Prostate gland (tissue), 2 donors: ENCODE measurements around the gene CCL5. TPM values are rescaled to one million over a fixed set of nuclear protein-coding genes. Genes with fewer than 3 reads are reported as not detected.

Experiments
- DNase-seq: peaks from one replicate; pipeline ENCODE4 v3.0.0-alpha.2; 2019; ENCODE audit warnings: low spot score
- H3K27ac ChIP-seq, 2 donors: fragments of 200-600 bp; sonication (generic); 2 replicates each; pipeline ENCODE4 v1.5.1; 2017 to 2019
- H3K27me3 ChIP-seq: fragments of 200-600 bp; sonication (generic); replicated peaks from 2 replicates; pipeline ENCODE4 v1.5.1; 2019; ENCODE audit not compliant: insufficient read depth
- H3K36me3 ChIP-seq, 2 donors: fragments of 200-600 bp; sonication (generic); 1 replicate in 1 of 2; 2 replicates in 1 of 2; pipeline versions ENCODE4 v1.5.1 to v1.8.1; 2017 to 2019
- H3K4me1 ChIP-seq: fragments of 200-600 bp; sonication (generic); replicated peaks from 2 replicates; pipeline ENCODE4 v1.5.1; 2019
- H3K4me3 ChIP-seq, 2 donors: fragments of 200-600 bp; sonication (generic); 2 replicates each; pipeline ENCODE4 v1.5.1; 2017 to 2019
- H3K9me3 ChIP-seq: fragments of 200-600 bp; sonication (generic); 2 replicates; pipeline ENCODE4 v1.5.1; 2017
- CTCF ChIP-seq, 4 experiments: fragments of 200-600 bp in 2 of 4; fragments of 450-650 bp in 2 of 4; sonication (generic) in 2 of 4; IDR thresholded peaks; 1 replicate in 3 of 4; 2 replicates in 1 of 4; pipeline ENCODE4 v1.5.1; 2016 to 2019; ENCODE audit warnings: antibody characterized with exemption in 4 of 4, mild to moderate bottlenecking in 2 of 4, moderate library complexity in 2 of 4
- POLR2A ChIP-seq: fragments of 450-650 bp; IDR thresholded peaks from one replicate; pipeline ENCODE4 v1.6.1; 2016; ENCODE audit warnings: antibody characterized with exemption, mild to moderate bottlenecking
- POLR2AphosphoS5 ChIP-seq: sonication (generic); formaldehyde crosslinking; IDR thresholded peaks from one replicate; pipeline ENCODE4 v1.6.1; 2017; ENCODE audit warnings: antibody characterized with exemption
- WGBS: methylation state at CpG from one replicate; pipeline ENCODE4 v1.1.5; 2018; 5-methylcytosine and 5-hydroxymethylcytosine counted together
- intact Hi-C: fragments of 100-400 bp; cut with DNase I; formaldehyde crosslinking; loops from one replicate; pipeline ENCODE4 v1.14.2; 2022
- total RNA-seq, 2 donors: library from RNA; depleted of rRNA; stranded (reverse); fragments of >200 nt; gene quantifications; one replicate each; pipeline ENCODE4 v1.1.0, GENCODE V29; 2016

CCL5 gene
- total RNA-seq, 2 donors from 2014 or later = 1.2 to 4.5 TPM

- 82% methylated on average over 2 of the region's 2 CpGs for whole genome bisulfite sequencing
- no peaks in the 10 kb centered on the region for H3K4me1 ChIP-seq
Measured at GRCh38 chr17:35889818-35890773, 9.9 kb upstream of the CCL5 start.

GRCh38 chr17:35889241-35889640 is 9.1 kb upstream of the CCL5 start:
- Histone ChIP-seq H3K4me1 (no peaks in the 10 kb centered on the region), H3K27me3 (no peaks in the 10 kb centered on the region), H3K36me3 (no peaks in the 10 kb centered on the region), H3K9me3 (no peaks in the 10 kb centered on the region), H3K27ac (no peak overlapping the region), H3K4me3 (no peak overlapping the region)
- DNase-seq = no peak
- 94% methylated on average over 2 of the region's 2 CpGs for WGBS
- intact Hi-C loops = no loop called here
- no peak for TF ChIP-seq POLR2AphosphoS5
- TF ChIP-seq POLR2A = no peak
- TF ChIP-seq CTCF (IDR thresholded peaks at IDR 0.05) = no peak

More at GRCh38 chr17:35889818-35890773, 9.9 kb upstream of the CCL5 start:
- intact Hi-C loops = no loop called here
- no peaks in the 10 kb centered on the region for H3K27me3 ChIP-seq
- no peak for TF ChIP-seq POLR2A
- TF ChIP-seq POLR2AphosphoS5 = no peak
- no peak for TF ChIP-seq CTCF (IDR thresholded peaks at IDR 0.05)
- no peak overlapping the region for H3K27ac ChIP-seq
- no peaks in the 10 kb centered on the region for H3K9me3 ChIP-seq
- DNase-seq = no peak
- no peaks in the 10 kb centered on the region for H3K36me3 ChIP-seq
- no peak overlapping the region for H3K4me3 ChIP-seq

- no peaks in the 10 kb centered on the region for H3K36me3 ChIP-seq
- intact Hi-C loops = no loop called here
- H3K27me3 ChIP-seq = no peaks in the 10 kb centered on the region
- WGBS = 48% methylated on average over 4 of the region's 4 CpGs
- TF ChIP-seq CTCF (IDR thresholded peaks at IDR 0.05) = no peak
- no peak for DNase-seq
- H3K4me3 ChIP-seq = no peak overlapping the region
- no peaks in the 10 kb centered on the region for H3K9me3 ChIP-seq
- no peaks in the 10 kb centered on the region for H3K4me1 ChIP-seq
- no peak overlapping the region for H3K27ac ChIP-seq
Measured at GRCh38 chr17:35878361-35878760, 1.8 kb downstream of the CCL5 start.

GRCh38 chr17:35877345-35878029 is 2.7 kb downstream of the CCL5 start:
- H3K27ac ChIP-seq = no peak overlapping the region
- TF ChIP-seq POLR2A (no peak), POLR2AphosphoS5 (no peak), CTCF (IDR thresholded peaks at IDR 0.05) (no peak)
- H3K9me3 ChIP-seq = no peaks in the 10 kb centered on the region
- no peaks in the 10 kb centered on the region for H3K27me3 ChIP-seq
- no peaks in the 10 kb centered on the region for H3K36me3 ChIP-seq
- no peak overlapping the region for H3K4me3 ChIP-seq
- intact Hi-C loops = no loop called here
- DNase-seq = no peak
- no peaks in the 10 kb centered on the region for H3K4me1 ChIP-seq
